ENCODE measurements around the gene DACH1.
A peak's percentile ranks its signal among the peaks of the same experiment; 100 is the strongest.

The DACH1 gene

DNA sequence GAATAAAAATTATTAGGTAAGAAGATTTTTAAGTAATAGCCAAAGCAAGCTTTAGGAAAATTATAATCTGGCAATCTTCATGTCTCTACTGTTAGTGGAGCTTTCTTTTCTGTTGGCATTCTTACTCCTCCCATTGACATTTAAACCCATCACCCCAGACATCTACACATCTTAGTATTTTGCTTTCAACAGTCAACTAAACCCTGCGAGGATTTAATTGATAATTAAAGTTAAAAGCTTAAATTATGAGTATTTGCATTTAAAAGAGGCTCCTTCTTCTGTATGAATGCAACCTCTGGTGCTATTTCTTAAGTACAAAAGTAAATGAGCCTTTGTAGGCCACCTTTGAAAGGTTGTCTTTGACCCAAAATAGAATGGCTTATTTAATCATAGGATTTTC is 148.1 kb downstream of the DACH1 start:
- DNase-seq (ENCODE audit: low read depth, low spot score) = no peak
- in situ Hi-C loops (cut with HindIII; ENCODE audit: low sequenced_read_pairs) = no loop called here
- TF ChIP-seq, protein P1, sequence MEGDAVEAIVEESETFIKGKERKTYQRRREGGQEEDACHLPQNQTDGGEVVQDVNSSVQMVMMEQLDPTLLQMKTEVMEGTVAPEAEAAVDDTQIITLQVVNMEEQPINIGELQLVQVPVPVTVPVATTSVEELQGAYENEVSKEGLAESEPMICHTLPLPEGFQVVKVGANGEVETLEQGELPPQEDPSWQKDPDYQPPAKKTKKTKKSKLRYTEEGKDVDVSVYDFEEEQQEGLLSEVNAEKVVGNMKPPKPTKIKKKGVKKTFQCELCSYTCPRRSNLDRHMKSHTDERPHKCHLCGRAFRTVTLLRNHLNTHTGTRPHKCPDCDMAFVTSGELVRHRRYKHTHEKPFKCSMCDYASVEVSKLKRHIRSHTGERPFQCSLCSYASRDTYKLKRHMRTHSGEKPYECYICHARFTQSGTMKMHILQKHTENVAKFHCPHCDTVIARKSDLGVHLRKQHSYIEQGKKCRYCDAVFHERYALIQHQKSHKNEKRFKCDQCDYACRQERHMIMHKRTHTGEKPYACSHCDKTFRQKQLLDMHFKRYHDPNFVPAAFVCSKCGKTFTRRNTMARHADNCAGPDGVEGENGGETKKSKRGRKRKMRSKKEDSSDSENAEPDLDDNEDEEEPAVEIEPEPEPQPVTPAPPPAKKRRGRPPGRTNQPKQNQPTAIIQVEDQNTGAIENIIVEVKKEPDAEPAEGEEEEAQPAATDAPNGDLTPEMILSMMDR (IDR thresholded peaks at IDR 0.05; ENCODE audit: low read depth, low read length) = no peak
- H3K4me3 ChIP-seq (ENCODE audit: low read depth, low read length) = no peak overlapping the region

DNA sequence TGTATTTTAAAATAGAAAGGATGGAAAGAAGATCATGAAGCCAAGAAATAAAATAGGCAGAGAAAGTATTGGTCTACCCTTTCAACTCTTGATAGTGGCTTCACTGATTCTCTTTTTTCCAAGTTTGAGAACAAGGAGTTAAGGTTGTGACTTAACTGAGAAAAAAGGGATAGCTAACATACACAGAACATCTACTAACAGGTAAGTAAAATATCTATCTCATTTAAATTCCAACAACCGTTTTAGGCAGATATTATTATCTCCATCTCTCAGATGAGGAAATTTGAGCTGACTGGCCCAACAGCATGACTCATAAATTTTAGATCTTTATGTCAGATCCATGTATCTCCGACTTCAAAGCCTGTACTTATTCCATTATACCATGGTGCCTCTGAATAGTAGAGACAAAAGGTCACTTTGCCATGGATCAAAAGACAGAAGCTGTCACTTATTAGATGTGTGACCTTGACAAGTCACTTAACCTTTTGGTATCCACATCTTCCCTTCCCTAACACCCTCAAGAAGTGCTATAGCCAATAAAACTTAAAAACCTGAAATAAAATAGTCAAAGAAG is 152.1 kb downstream of the DACH1 start:
- no peak overlapping the region for H3K4me3 ChIP-seq (ENCODE audit: low read depth, low read length)
- no peak for DNase-seq (ENCODE audit: low read depth, low spot score)
- TF ChIP-seq, protein P1 (IDR thresholded peaks at IDR 0.05; ENCODE audit: low read depth, low read length) = no peak
- in situ Hi-C loops (cut with HindIII; ENCODE audit: low sequenced_read_pairs) = no loop called here

GRCh38 chr13:71712988-71713653 is 153.9 kb downstream of the DACH1 start:
- peak; percentile 8 for DNase-seq (ENCODE audit: low read depth, low spot score)
- TF ChIP-seq, protein P1 (IDR thresholded peaks at IDR 0.05; ENCODE audit: low read depth, low read length) = no peak
- in situ Hi-C loops (cut with HindIII; ENCODE audit: low sequenced_read_pairs) = no loop called here
- H3K4me3 ChIP-seq (ENCODE audit: low read depth, low read length) = no peak overlapping the region

GRCh38 chr13:71704656-71705055 is 162.3 kb downstream of the DACH1 start:
- in situ Hi-C loops (cut with HindIII; ENCODE audit: low sequenced_read_pairs) = no loop called here
- TF ChIP-seq, protein P1 (IDR thresholded peaks at IDR 0.05; ENCODE audit: low read depth, low read length) = no peak
- no peak overlapping the region for H3K4me3 ChIP-seq (ENCODE audit: low read depth, low read length)
- DNase-seq (ENCODE audit: low read depth, low spot score) = no peak

GRCh38 chr13:71703138-71703537 is 163.9 kb downstream of the DACH1 start:
- TF ChIP-seq, protein P1 (IDR thresholded peaks at IDR 0.05; ENCODE audit: low read depth, low read length) = no peak
- H3K4me3 ChIP-seq (ENCODE audit: low read depth, low read length) = no peak overlapping the region
- in situ Hi-C loops (cut with HindIII; ENCODE audit: low sequenced_read_pairs) = no loop called here
- no peak for DNase-seq (ENCODE audit: low read depth, low spot score)

DNA sequence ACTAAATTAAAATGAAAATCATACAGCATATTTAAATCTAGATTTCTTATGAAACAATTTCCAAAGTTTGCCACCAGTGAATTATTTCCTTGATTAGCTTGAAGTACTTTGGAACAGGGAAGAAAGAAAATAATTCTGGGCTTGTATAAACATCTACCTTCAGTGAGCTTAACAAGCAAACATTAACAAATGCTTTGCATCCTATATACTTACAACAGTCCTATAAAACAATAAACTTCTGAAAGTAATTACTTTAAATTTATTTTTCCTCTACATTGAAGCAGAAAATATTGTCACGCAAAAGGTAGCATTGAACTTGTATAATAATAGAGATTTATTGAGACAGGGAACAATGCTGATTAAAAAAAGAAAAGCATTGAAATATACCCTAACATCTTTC is 164.8 kb downstream of the DACH1 start:
- H3K4me3 ChIP-seq (ENCODE audit: low read depth, low read length) = no peak overlapping the region
- no peak for DNase-seq (ENCODE audit: low read depth, low spot score)
- TF ChIP-seq, protein P1 (IDR thresholded peaks at IDR 0.05; ENCODE audit: low read depth, low read length) = no peak
- in situ Hi-C loops (cut with HindIII; ENCODE audit: low sequenced_read_pairs) = no loop called here

Data from astrocyte of the spinal cord (primary cell).